ENCODE measurements around the gene LRRC74B. TPM values are rescaled to one million over a fixed set of nuclear protein-coding genes. Genes with fewer than 3 reads are reported as not detected.
A peak's percentile ranks its signal among the peaks of the same experiment; 100 is the strongest.

Gene LRRC74B
- total RNA-seq, 1 donor from 2014 or later, result not detected

DNA sequence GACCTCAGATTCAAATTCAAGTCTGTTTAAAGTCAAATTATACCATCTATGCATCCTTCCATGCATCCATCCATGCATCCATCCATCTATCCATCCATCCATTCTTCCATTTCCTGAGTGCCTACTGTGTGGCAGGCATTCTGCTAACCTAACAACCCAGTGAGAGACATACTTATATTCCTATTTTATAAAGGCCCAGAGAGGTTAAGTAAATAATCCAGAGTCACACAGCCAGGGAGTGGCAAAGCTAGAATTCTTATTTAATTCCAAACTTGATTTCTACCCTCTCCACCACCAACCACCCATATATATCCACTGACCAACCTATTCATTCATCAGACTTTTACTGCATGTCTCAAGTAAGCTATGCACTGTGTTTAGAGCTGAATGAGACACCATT, 53.8 kb downstream of the LRRC74B start:
- H3K36me3 ChIP-seq (ENCODE audit: insufficient read depth, low read length), result no peaks in the 10 kb centered on the region
- peaks cover 20% of the 10 kb centered on the region for H3K4me1 ChIP-seq (ENCODE audit: insufficient read depth, low read length)
- Mint-ChIP-seq H3K4me3 (ENCODE audit: unreplicated experiment) (no peak overlapping the region), H3K4me1 (ENCODE audit: low read depth, unreplicated experiment) (peaks cover 8% of the 10 kb centered on the region), H3K9me3 (ENCODE audit: unreplicated experiment) (no peaks in the 10 kb centered on the region), H3K36me3 (ENCODE audit: low read depth, unreplicated experiment) (no peaks in the 10 kb centered on the region), H3K27ac (ENCODE audit: unreplicated experiment) (no peak overlapping the region), H3K27me3 (ENCODE audit: low read depth, unreplicated experiment) (peaks cover 32% of the 10 kb centered on the region)
- TF ChIP-seq, protein P1, sequence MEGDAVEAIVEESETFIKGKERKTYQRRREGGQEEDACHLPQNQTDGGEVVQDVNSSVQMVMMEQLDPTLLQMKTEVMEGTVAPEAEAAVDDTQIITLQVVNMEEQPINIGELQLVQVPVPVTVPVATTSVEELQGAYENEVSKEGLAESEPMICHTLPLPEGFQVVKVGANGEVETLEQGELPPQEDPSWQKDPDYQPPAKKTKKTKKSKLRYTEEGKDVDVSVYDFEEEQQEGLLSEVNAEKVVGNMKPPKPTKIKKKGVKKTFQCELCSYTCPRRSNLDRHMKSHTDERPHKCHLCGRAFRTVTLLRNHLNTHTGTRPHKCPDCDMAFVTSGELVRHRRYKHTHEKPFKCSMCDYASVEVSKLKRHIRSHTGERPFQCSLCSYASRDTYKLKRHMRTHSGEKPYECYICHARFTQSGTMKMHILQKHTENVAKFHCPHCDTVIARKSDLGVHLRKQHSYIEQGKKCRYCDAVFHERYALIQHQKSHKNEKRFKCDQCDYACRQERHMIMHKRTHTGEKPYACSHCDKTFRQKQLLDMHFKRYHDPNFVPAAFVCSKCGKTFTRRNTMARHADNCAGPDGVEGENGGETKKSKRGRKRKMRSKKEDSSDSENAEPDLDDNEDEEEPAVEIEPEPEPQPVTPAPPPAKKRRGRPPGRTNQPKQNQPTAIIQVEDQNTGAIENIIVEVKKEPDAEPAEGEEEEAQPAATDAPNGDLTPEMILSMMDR (IDR thresholded peaks at IDR 0.05; ENCODE audit: insufficient read depth, low read depth, low read length), result no peak
- no peak for TF ChIP-seq EZH2 (IDR thresholded peaks at IDR 0.05; ENCODE audit: insufficient read depth, low read length)
- no peak overlapping the region for H3K4me3 ChIP-seq (ENCODE audit: insufficient read depth, low read depth, low read length)
- H3K27ac ChIP-seq (ENCODE audit: low read depth, low read length), result no peak overlapping the region
- H3K9ac ChIP-seq (ENCODE audit: low read length), result no peak overlapping the region
- peaks cover 5% of the 10 kb centered on the region for H3K27me3 ChIP-seq (ENCODE audit: insufficient read depth, low read length)
- H3K4me2 ChIP-seq (ENCODE audit: low read length), result no peak overlapping the region
- DNase-seq (ENCODE audit: low read depth) (no peak), FAIRE-seq (no peak)
- no peak overlapping the region for H2AFZ ChIP-seq (ENCODE audit: low read depth, low read length)
- no peaks in the 10 kb centered on the region for H4K20me1 ChIP-seq (ENCODE audit: insufficient read depth, low read length)
- no peaks in the 10 kb centered on the region for H3K9me3 ChIP-seq (ENCODE audit: insufficient read depth, low read depth, low read length)
- H3K79me2 ChIP-seq (ENCODE audit: insufficient read depth, low read length), result no peaks in the 10 kb centered on the region

DNA sequence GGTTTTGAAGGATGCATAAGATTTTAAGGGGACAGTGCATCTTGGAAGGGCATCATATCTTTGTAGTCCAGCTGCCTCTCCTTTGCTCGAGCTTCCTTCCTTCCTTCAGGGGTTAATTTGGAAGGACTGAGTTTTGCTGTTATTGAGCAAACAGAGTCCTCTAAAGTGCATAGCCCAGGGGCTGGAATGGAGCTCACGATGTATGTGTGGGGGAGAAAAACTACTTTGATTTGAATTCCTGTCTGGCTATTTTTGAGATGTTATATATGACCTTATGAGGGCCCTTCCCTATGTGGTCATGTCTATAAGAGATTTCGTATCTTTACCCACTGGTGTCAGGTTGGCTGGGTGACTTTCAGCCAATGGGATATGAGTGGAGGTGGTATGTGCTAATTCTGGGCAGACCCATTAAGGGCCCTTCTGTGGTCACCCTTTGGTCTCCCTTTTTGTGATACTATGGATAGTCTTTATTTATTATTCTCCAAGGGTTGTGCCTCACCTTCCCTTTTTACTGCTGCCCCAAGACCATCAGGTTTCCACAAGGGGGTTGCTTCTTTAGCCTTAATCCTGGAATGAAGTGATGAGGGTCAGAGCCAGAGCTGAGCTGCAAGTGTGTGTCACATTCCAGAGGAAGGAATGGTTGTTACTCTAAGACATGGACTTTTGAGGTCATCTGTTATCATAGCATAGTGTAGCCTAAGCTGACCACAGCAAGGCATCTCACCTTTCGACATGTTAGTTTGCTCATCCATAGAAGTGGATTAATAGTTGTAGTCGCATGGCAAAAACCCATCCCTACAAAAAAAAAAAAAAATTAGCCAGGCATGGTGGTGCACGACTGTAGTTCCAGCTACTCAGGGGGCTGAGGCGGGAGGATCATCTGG, 54.6 kb downstream of the LRRC74B start:
- no peak for DNase-seq (ENCODE audit: low read depth)

More for the DNA sequence above, 54.6 kb downstream of the LRRC74B start:
- no peak overlapping the region for H3K27ac ChIP-seq (ENCODE audit: low read depth, low read length)
- no peak overlapping the region for H3K4me3 ChIP-seq (ENCODE audit: insufficient read depth, low read depth, low read length)
- H3K27ac Mint-ChIP-seq (ENCODE audit: unreplicated experiment), result no peak overlapping the region
- no peaks in the 10 kb centered on the region for H3K9me3 Mint-ChIP-seq (ENCODE audit: unreplicated experiment)
- H3K4me2 ChIP-seq (ENCODE audit: low read length), result peak overlapping the region; percentile 31
- H3K4me3 Mint-ChIP-seq (ENCODE audit: unreplicated experiment), result no peak overlapping the region
- no peak for FAIRE-seq
- H3K9ac ChIP-seq (ENCODE audit: low read length), result no peak overlapping the region
- TF ChIP-seq, protein P1 (IDR thresholded peaks at IDR 0.05; ENCODE audit: insufficient read depth, low read depth, low read length), result no peak
- no peaks in the 10 kb centered on the region for H3K36me3 Mint-ChIP-seq (ENCODE audit: low read depth, unreplicated experiment)
- H3K4me1 Mint-ChIP-seq (ENCODE audit: low read depth, unreplicated experiment), result peaks cover 8% of the 10 kb centered on the region
- H2AFZ ChIP-seq (ENCODE audit: low read depth, low read length), result no peak overlapping the region
- H3K27me3 Mint-ChIP-seq (ENCODE audit: low read depth, unreplicated experiment), result peaks cover 32% of the 10 kb centered on the region
- no peaks in the 10 kb centered on the region for H3K36me3 ChIP-seq (ENCODE audit: insufficient read depth, low read length)
- H4K20me1 ChIP-seq (ENCODE audit: insufficient read depth, low read length), result no peaks in the 10 kb centered on the region
- no peaks in the 10 kb centered on the region for H3K79me2 ChIP-seq (ENCODE audit: insufficient read depth, low read length)
- H3K9me3 ChIP-seq (ENCODE audit: insufficient read depth, low read depth, low read length), result no peaks in the 10 kb centered on the region
- H3K4me1 ChIP-seq (ENCODE audit: insufficient read depth, low read length), result peaks cover 20% of the 10 kb centered on the region
- peaks cover 4% of the 10 kb centered on the region for H3K27me3 ChIP-seq (ENCODE audit: insufficient read depth, low read length)
